ENCODE results near the gene SCNN1A. TPM values are rescaled to one million over a fixed set of nuclear protein-coding genes. Genes with fewer than 3 reads are reported as not detected.

The SCNN1A gene
- total and polyA plus RNA-seq, 2 of the 4 experiments (the other 2 are of a cell fraction): 0.41 TPM; not detected in 1

GRCh38 chr12:6330999-6331714 lies 44.2 kb downstream of the SCNN1A start:
- H4K5ac ChIP-seq (ENCODE audit: low read depth, low read length): no peak overlapping the region
- H3K18ac ChIP-seq (ENCODE audit: low read depth, low read length): no peak overlapping the region
- H3K9me3 ChIP-seq (ENCODE audit: control insufficient read depth, insufficient read depth, low read length): no peaks in the 10 kb centered on the region
- H2BK15ac ChIP-seq (ENCODE audit: low read depth, low read length): no peak overlapping the region
- no peak overlapping the region for H3K56ac ChIP-seq (ENCODE audit: extremely low read depth, insufficient read depth, low read length)
- ChIA-PET POLR2A (ENCODE audit: unreplicated experiment) (interaction anchor here (0.5 kb wide), 1 partner anchor 58 kb away, joined by 5 read pairs; no protein-coding TSS in a partner anchor), CTCF (no interaction called here)
- no peak overlapping the region for H3K4me3 ChIP-seq (ENCODE audit: insufficient read depth, low read depth, low read length)
- H3K27ac ChIP-seq (ENCODE audit: insufficient read depth, low read length): peak overlapping the region; percentile 10; the same call in 1 of the 2 replicates
- H2BK120ac ChIP-seq (ENCODE audit: low read depth, low read length): no peak overlapping the region
- dilution Hi-C loops (cut with HindIII; ENCODE audit: low sequenced_read_pairs, unreplicated experiment) (no loop called here), intact Hi-C loops (cut with micrococcal nuclease) (no loop called here), in situ Hi-C loops (cut with MboI; ENCODE audit: low sequenced_read_pairs) (loop anchor here (10.0 kb wide), 1 partner anchor 214 kb away; no protein-coding TSS in a partner anchor)
- no TSS peak for BruUV-seq (replicated peaks)
- no peak overlapping the region for H3K4me2 ChIP-seq (ENCODE audit: low read depth, low read length)
- DNase-seq: no peak
- H2AFZ ChIP-seq (replicated peaks; ENCODE audit: low read length, poor library complexity): no peak overlapping the region
- no peak overlapping the region for H2AK5ac ChIP-seq (ENCODE audit: low read depth, low read length)
- WGBS, 2 experiments (ENCODE audit: extremely low coverage in 2 of 2, insufficient read length in 1 of 2): no CpG with 5 or more reads among the region's 4 CpGs
- no peak for ATAC-seq (ENCODE audit: low read depth)
- no peaks in the 10 kb centered on the region for H3K27me3 ChIP-seq (ENCODE audit: control insufficient read depth, insufficient read depth, low read length)
- no peak overlapping the region for H2AK9ac ChIP-seq (replicated peaks; ENCODE audit: low read depth, low read length, poor library complexity)
- peak overlapping the region; percentile 23 for H3K23ac ChIP-seq (ENCODE audit: low read depth, low read length)
- peaks cover 43% of the 10 kb centered on the region for H3K4me1 ChIP-seq (ENCODE audit: control insufficient read depth, insufficient read depth, low read length)
- H3K4ac ChIP-seq (ENCODE audit: low read depth, low read length): 0 out of 2 replicates have a peak overlapping the region, but pooled peaks have one; percentile 24
- peak overlapping the region in 1 of 2 experiments; percentile 40; a peak in 2 of 4 replicates for H4K8ac ChIP-seq (ENCODE audit: low read depth in 2 of 2, low read length in 2 of 2)
- no peak overlapping the region for H3K14ac ChIP-seq (replicated peaks; ENCODE audit: low read depth, low read length)
- H4K91ac ChIP-seq (ENCODE audit: insufficient read depth, low read depth, low read length): no peak overlapping the region
- peaks cover 37 to 95% of the 10 kb centered on the region in 2 experiments for H3K79me1 ChIP-seq (ENCODE audit: low read depth in 1 of 2, low read length in 2 of 2)
- no peak overlapping the region for H3K9ac ChIP-seq (ENCODE audit: low read depth, low read length)
- H4K20me1 ChIP-seq (ENCODE audit: insufficient read depth, low read length): peaks cover 67% of the 10 kb centered on the region
- no peak overlapping the region for H2BK5ac ChIP-seq (ENCODE audit: low read depth, low read length, poor library complexity, severe bottlenecking)
- peaks cover 77% of the 10 kb centered on the region for H3K36me3 ChIP-seq (ENCODE audit: control insufficient read depth, insufficient read depth, low read length)
- no peak overlapping the region for H2BK20ac ChIP-seq (ENCODE audit: low read depth, low read length)
- no peak for TF ChIP-seq FOS (IDR thresholded peaks at IDR 0.05; ENCODE audit: low read depth, low read length)
- no peak for TF ChIP-seq RCOR1 (IDR thresholded peaks at IDR 0.05; ENCODE audit: insufficient replicate concordance, low read length)
- no peak for TF ChIP-seq CHD1 (IDR thresholded peaks at IDR 0.05; ENCODE audit: low read depth, low read length)
- no peak for TF ChIP-seq RAD21 (IDR thresholded peaks at IDR 0.05; ENCODE audit: low read length)
- H3K9me1 ChIP-seq (ENCODE audit: insufficient read depth, low read length): peaks cover 16% of the 10 kb centered on the region

Data from IMR-90 (cell line).